Gastrocnemius medialis (tissue), 4 donors: Measurements from ENCODE around the gene ZSCAN30.

ENCODE experiments used
- CTCF ChIP-seq, 5 experiments: fragments of 450-650 bp in 3 of 5; fragments of 200-600 bp in 2 of 5; sonication (generic) in 2 of 5; IDR thresholded peaks in 4 of 5; conservative IDR thresholded peaks in 1 of 5; 1 replicate in 4 of 5; 2 replicates in 1 of 5; pipeline ENCODE4 v1.5.1; 2016 to 2019; ENCODE audit warnings: antibody characterized with exemption in 5 of 5, mild to moderate bottlenecking in 3 of 5, moderate library complexity in 3 of 5
- POLR2A ChIP-seq, 2 donors: fragments of 450-650 bp; IDR thresholded peaks; one replicate each; pipeline ENCODE4 v1.6.1; 2017; ENCODE audit warnings: antibody characterized with exemption in 2 of 2, mild to moderate bottlenecking in 2 of 2, moderate library complexity in 2 of 2

GRCh38 chr18:35311496-35311895 lies 21.5 kb upstream of the ZSCAN30 start:
- TF ChIP-seq CTCF (IDR thresholded peaks at IDR 0.05 in 4 of 5, conservative IDR thresholded peaks at IDR 0.05 in 1 of 5) (no peak), POLR2A (IDR thresholded peaks at IDR 0.05) (no peak)
